ENCODE results near the gene IL5.
"Not testable (repeated sequence)": the region's sequence is repeated elsewhere in the genome, so short reads cannot be mapped to it uniquely, and the experiment has no call there.

IL5 gene

GRCh38 chr5:132543472-132544201 lies at the start of gene IL5:
Gene IL5 (minus strand): TSS chr5:132543522. CDS start chr5:132543478, 44 bp downstream.
- DNase-seq (ENCODE audit: low read depth, low spot score) = no peak
- no peak within 1 kb of the TSS for H3K4me3 ChIP-seq (ENCODE audit: low read depth, low read length)
- CTCF ChIA-PET = interaction anchor here (1.1 to 2.6 kb wide), 2 partner anchors 11 to 16 kb away, joined by 3 to 8 read pairs; no protein-coding TSS in a partner anchor
- TF ChIP-seq CTCF (IDR thresholded peaks at IDR 0.05; ENCODE audit: insufficient read depth, low read length, missing control alignments) = no peak
- POLR2A ChIA-PET = no interaction called here

- H3K4me3 ChIP-seq (ENCODE audit: low read depth, low read length) = no peak overlapping the region
- TF ChIP-seq CTCF (IDR thresholded peaks at IDR 0.05; ENCODE audit: insufficient read depth, low read length, missing control alignments) = no peak
- CTCF ChIA-PET = interaction anchor here (1.0 to 2.0 kb wide), 2 partner anchors 64 to 227 kb away, joined by 3 to 15 read pairs; no protein-coding TSS in a partner anchor
- no peak for DNase-seq (ENCODE audit: low read depth, low spot score)
- POLR2A ChIA-PET = no interaction called here
These were observed 49.2 kb upstream of the IL5 start for GRCh38 chr5:132592521-132592920.

GRCh38 chr5:132591145-132591544 lies 47.8 kb upstream of the IL5 start:
- TF ChIP-seq CTCF (IDR thresholded peaks at IDR 0.05; ENCODE audit: insufficient read depth, low read length, missing control alignments) = no peak
- CTCF ChIA-PET = interaction anchor here (0.8 to 2.0 kb wide), 5 partner anchors 124 to 266 kb away, joined by 3 to 15 read pairs (median 3); no protein-coding TSS in a partner anchor

GRCh38 chr5:132589467-132589866 lies 46.1 kb upstream of the IL5 start:
- TF ChIP-seq CTCF (IDR thresholded peaks at IDR 0.05; ENCODE audit: insufficient read depth, low read length, missing control alignments) = no peak
- H3K4me3 ChIP-seq (ENCODE audit: low read depth, low read length) = no peak overlapping the region
- ChIA-PET CTCF (interaction anchor here (0.6 kb wide), 1 partner anchor 204 kb away, joined by 3 read pairs; no protein-coding TSS in a partner anchor), POLR2A (no interaction called here)
- DNase-seq (ENCODE audit: low read depth, low spot score) = no peak

More at GRCh38 chr5:132591145-132591544, 47.8 kb upstream of the IL5 start:
- POLR2A ChIA-PET = no interaction called here
- no peak overlapping the region for H3K4me3 ChIP-seq (ENCODE audit: low read depth, low read length)
- no peak for DNase-seq (ENCODE audit: low read depth, low spot score)

- CTCF ChIA-PET = interaction anchor here (1.0 to 1.5 kb wide), 4 partner anchors 10 to 200 kb away, joined by 3 to 4 read pairs (median 3); no protein-coding TSS in a partner anchor
- POLR2A ChIA-PET = no interaction called here
- DNase-seq (ENCODE audit: low read depth, low spot score) = no peak
- H3K4me3 ChIP-seq (ENCODE audit: low read depth, low read length) = no peak overlapping the region
- no peak for TF ChIP-seq CTCF (IDR thresholded peaks at IDR 0.05; ENCODE audit: insufficient read depth, low read length, missing control alignments)
These were observed 42.7 kb upstream of the IL5 start for GRCh38 chr5:132586063-132586462.

GRCh38 chr5:132584560-132584959 lies 41.2 kb upstream of the IL5 start:
- DNase-seq (ENCODE audit: low read depth, low spot score); H3K4me3 ChIP-seq (ENCODE audit: low read depth, low read length); CTCF ChIA-PET; POLR2A ChIA-PET: not testable (repeated sequence)
